Activated B cell treated with CpG ODN at 0.5 μM for 24 hours (primary cell): ENCODE results near the gene FMNL2. TPM values are rescaled to one million over a fixed set of nuclear protein-coding genes. Genes with fewer than 3 reads are reported as not detected.

Experiments
- ATAC-seq: fragments of 200-7000 bp; cut with Tn5 transposase; one replicate; pipeline ENCODE4 v1.10.0; 2021; ENCODE audit warnings: low read depth, mild to moderate bottlenecking, moderate library complexity
- CTCF ChIA-PET: fragments of 350-600 bp; sonication (Branson Sonifier 250); formaldehyde crosslinking; loops from one replicate; lab custom pipeline; 2021; ENCODE audit warnings: antibody characterized with exemption; lab: Charles Lee
- POLR2A ChIA-PET: fragments of 350-600 bp; sonication (Branson Sonifier 250); formaldehyde crosslinking; loops from one replicate; lab custom pipeline; 2021; ENCODE audit warnings: antibody characterized with exemption; lab: Charles Lee
- DNase-seq: peaks from one replicate; pipeline ENCODE4 v3.0.0; 2022
- H3K27ac Mint-ChIP-seq: one replicate; pipeline ENCODE4 v1.8.0; 2020; ENCODE audit warnings: mixed read lengths
- H3K27me3 Mint-ChIP-seq: one replicate; pipeline ENCODE4 v1.8.0; 2021; ENCODE audit warnings: mixed read lengths
- H3K36me3 Mint-ChIP-seq: one replicate; pipeline ENCODE4 v1.8.0; 2021; ENCODE audit warnings: low read depth, mixed read lengths
- H3K4me1 Mint-ChIP-seq: one replicate; pipeline ENCODE4 v1.8.0; 2021; ENCODE audit warnings: mixed read lengths
- H3K4me3 Mint-ChIP-seq: one replicate; pipeline ENCODE4 v1.8.0; 2020; ENCODE audit warnings: mild to moderate bottlenecking, mixed read lengths
- H3K9me3 Mint-ChIP-seq: one replicate; pipeline ENCODE4 v1.8.0; 2020; ENCODE audit warnings: mixed read lengths
- CTCF ChIP-seq: fragments of 200-600 bp; IDR thresholded peaks from one replicate; pipeline ENCODE4 v1.8.0; 2022; ENCODE audit warnings: antibody characterized with exemption, mild to moderate bottlenecking
- intact Hi-C: fragments of 100-400 bp; cut with micrococcal nuclease; formaldehyde crosslinking; loops from one replicate; pipeline ENCODE4 v1.15.1; 2024
- total RNA-seq: library from RNA; stranded (reverse); gene quantifications from 2 replicates; pipeline ENCODE4 v1.2.3, GENCODE V29; 2022

FMNL2 gene
- total RNA-seq, 1 donor from 2014 or later = 4.0 TPM

GRCh38 chr2:152549423-152549822 is 214.4 kb downstream of the FMNL2 start:
- no peaks in the 10 kb centered on the region for H3K9me3 Mint-ChIP-seq
- no peaks in the 10 kb centered on the region for H3K27me3 Mint-ChIP-seq
- no peaks in the 10 kb centered on the region for H3K4me1 Mint-ChIP-seq
- POLR2A ChIA-PET = interaction anchor here (0.6 kb wide), 1 partner anchor 15 kb away, joined by 6 read pairs; no protein-coding TSS in a partner anchor
- no peaks in the 10 kb centered on the region for H3K36me3 Mint-ChIP-seq
- no peak for DNase-seq
- H3K27ac Mint-ChIP-seq = no peak overlapping the region
- intact Hi-C loops = no loop called here
- H3K4me3 Mint-ChIP-seq = no peak overlapping the region
- no peak for ATAC-seq
- no peak for TF ChIP-seq CTCF
- CTCF ChIA-PET = no interaction called here

- Mint-ChIP-seq H3K27ac (no peak overlapping the region), H3K4me3 (no peak overlapping the region), H3K4me1 (no peaks in the 10 kb centered on the region), H3K9me3 (no peaks in the 10 kb centered on the region), H3K27me3 (no peaks in the 10 kb centered on the region), H3K36me3 (no peaks in the 10 kb centered on the region)
- ATAC-seq (no peak), DNase-seq (no peak)
- ChIA-PET CTCF (no interaction called here), POLR2A (no interaction called here)
- intact Hi-C loops = no loop called here
- no peak for TF ChIP-seq CTCF
These were observed 215.4 kb downstream of the FMNL2 start for GRCh38 chr2:152550386-152550785.

- Mint-ChIP-seq H3K27ac (no peak overlapping the region), H3K4me1 (no peaks in the 10 kb centered on the region), H3K27me3 (no peaks in the 10 kb centered on the region), H3K9me3 (no peaks in the 10 kb centered on the region), H3K36me3 (no peaks in the 10 kb centered on the region), H3K4me3 (no peak overlapping the region)
- ATAC-seq = no peak
- CTCF ChIA-PET = interaction anchor here (0.6 kb wide), 1 partner anchor 44 kb away, joined by 3 read pairs; no protein-coding TSS in a partner anchor
- TF ChIP-seq CTCF = no peak
- intact Hi-C loops = no loop called here
- DNase-seq = no peak
- POLR2A ChIA-PET = no interaction called here
These were observed 217.9 kb downstream of the FMNL2 start for GRCh38 chr2:152552888-152553287.

- Mint-ChIP-seq H3K4me1 (peaks cover under 1% of the 10 kb centered on the region), H3K9me3 (no peaks in the 10 kb centered on the region), H3K4me3 (no peak overlapping the region), H3K36me3 (no peaks in the 10 kb centered on the region), H3K27me3 (no peaks in the 10 kb centered on the region), H3K27ac (no peak overlapping the region)
- DNase-seq (no peak), ATAC-seq (no peak)
- ChIA-PET POLR2A (no interaction called here), CTCF (no interaction called here)
- intact Hi-C loops = no loop called here
- TF ChIP-seq CTCF = no peak
These were observed 218.5 kb downstream of the FMNL2 start for GRCh38 chr2:152553518-152553917.

GRCh38 chr2:152555048-152555447 is 220.1 kb downstream of the FMNL2 start:
- Mint-ChIP-seq H3K27ac (no peak overlapping the region), H3K36me3 (no peaks in the 10 kb centered on the region), H3K9me3 (no peaks in the 10 kb centered on the region), H3K4me1 (peaks cover 4% of the 10 kb centered on the region), H3K4me3 (no peak overlapping the region), H3K27me3 (no peaks in the 10 kb centered on the region)
- ChIA-PET CTCF (no interaction called here), POLR2A (no interaction called here)
- intact Hi-C loops = no loop called here
- DNase-seq = no peak
- TF ChIP-seq CTCF = no peak
- ATAC-seq = no peak
